ENCODE results near the gene MAN1C1.

MAN1C1 gene

GRCh38 chr1:25819491-25820246, 203.1 kb downstream of the MAN1C1 start, which contains the start of gene MTFR1L:
MTFR1L (plus strand) TSS chr1:25819954; CDS start chr1:25823105, 3,151 bp downstream.
- Histone ChIP-seq H3K79me2 (ENCODE audit: insufficient read depth, low read depth) (no peaks in the 10 kb centered on the region), H3K4me3 (IDR thresholded peaks at IDR 0.05; ENCODE audit: insufficient read depth, low read depth, low read length) (peak within 1 kb of the TSS; percentile 73), H3K36me3 (ENCODE audit: insufficient read depth) (no peaks in the 10 kb centered on the region), H3K27ac (peak within 1 kb of the TSS; percentile 73), H3K4me1 (ENCODE audit: low read depth, poor library complexity, severe bottlenecking) (peaks cover 21% of the 10 kb centered on the region), H3K27me3 (ENCODE audit: insufficient read depth, low read depth) (no peaks in the 10 kb centered on the region), H3K9ac (peak within 1 kb of the TSS; percentile 78), H3K4me2 (peak within 1 kb of the TSS; percentile 65), H4K20me1 (ENCODE audit: insufficient read depth) (no peaks in the 10 kb centered on the region), H2AFZ (ENCODE audit: low read depth) (peak within 1 kb of the TSS; percentile 93)
- TF ChIP-seq CTCF (conservative IDR thresholded peaks at IDR 0.05; ENCODE audit: low read depth, low read length): no peak

GRCh38 chr1:25820247-25821111, 203.9 kb downstream of the MAN1C1 start:
- H3K4me1 ChIP-seq (ENCODE audit: low read depth, poor library complexity, severe bottlenecking): peaks cover 24% of the 10 kb centered on the region

GRCh38 chr1:25821112-25821476, 204.5 kb downstream of the MAN1C1 start:
- Histone ChIP-seq H3K27me3 (ENCODE audit: insufficient read depth, low read depth) (no peaks in the 10 kb centered on the region), H3K4me2 (peak overlapping the region; percentile 65), H3K79me2 (ENCODE audit: insufficient read depth, low read depth) (no peaks in the 10 kb centered on the region), H3K4me3 (IDR thresholded peaks at IDR 0.05; ENCODE audit: insufficient read depth, low read depth, low read length) (peak overlapping the region; percentile 72), H3K9ac (peak overlapping the region; percentile 78; the same call in 1 of the 2 replicates), H3K27ac (no peak overlapping the region), H3K4me1 (ENCODE audit: low read depth, poor library complexity, severe bottlenecking) (peaks cover 29% of the 10 kb centered on the region), H3K36me3 (ENCODE audit: insufficient read depth) (no peaks in the 10 kb centered on the region), H2AFZ (ENCODE audit: low read depth) (peak overlapping the region; percentile 93), H4K20me1 (ENCODE audit: insufficient read depth) (no peaks in the 10 kb centered on the region)
- no peak for TF ChIP-seq CTCF (conservative IDR thresholded peaks at IDR 0.05; ENCODE audit: low read depth, low read length)

More at GRCh38 chr1:25820247-25821111, 203.9 kb downstream of the MAN1C1 start:
- Histone ChIP-seq H3K27me3 (ENCODE audit: insufficient read depth, low read depth) (no peaks in the 10 kb centered on the region), H3K27ac (peak overlapping the region; percentile 73), H3K79me2 (ENCODE audit: insufficient read depth, low read depth) (no peaks in the 10 kb centered on the region), H4K20me1 (ENCODE audit: insufficient read depth) (no peaks in the 10 kb centered on the region), H2AFZ (ENCODE audit: low read depth) (peak overlapping the region; percentile 93), H3K4me2 (peak overlapping the region; percentile 65), H3K4me3 (IDR thresholded peaks at IDR 0.05; ENCODE audit: insufficient read depth, low read depth, low read length) (peak overlapping the region; percentile 73), H3K9ac (peak overlapping the region; percentile 78), H3K36me3 (ENCODE audit: insufficient read depth) (no peaks in the 10 kb centered on the region)
- TF ChIP-seq CTCF (conservative IDR thresholded peaks at IDR 0.05; ENCODE audit: low read depth, low read length): no peak; the same call in 1 of the 2 replicates

- H3K36me3 ChIP-seq (ENCODE audit: insufficient read depth): no peaks in the 10 kb centered on the region
- no peaks in the 10 kb centered on the region for H3K79me2 ChIP-seq (ENCODE audit: insufficient read depth, low read depth)
- no peak overlapping the region for H2AFZ ChIP-seq (ENCODE audit: low read depth)
- no peaks in the 10 kb centered on the region for H3K27me3 ChIP-seq (ENCODE audit: insufficient read depth, low read depth)
- no peak overlapping the region for H3K4me3 ChIP-seq (IDR thresholded peaks at IDR 0.05; ENCODE audit: insufficient read depth, low read depth, low read length)
- no peak overlapping the region for H3K27ac ChIP-seq
- TF ChIP-seq CTCF (conservative IDR thresholded peaks at IDR 0.05; ENCODE audit: low read depth, low read length): no peak
- peaks cover 29% of the 10 kb centered on the region for H3K4me1 ChIP-seq (ENCODE audit: low read depth, poor library complexity, severe bottlenecking)
- H3K4me2 ChIP-seq: peak overlapping the region; percentile 65; the same call in 1 of the 2 replicates
- no peaks in the 10 kb centered on the region for H4K20me1 ChIP-seq (ENCODE audit: insufficient read depth)
- peak overlapping the region; percentile 78; the same call in 1 of the 2 replicates for H3K9ac ChIP-seq
These were observed 205.1 kb downstream of the MAN1C1 start for GRCh38 chr1:25821630-25822091.
